ENCODE data around the gene ALDOA. TPM values are rescaled to one million over a fixed set of nuclear protein-coding genes. Genes with fewer than 3 reads are reported as not detected.

The ALDOA gene
- total RNA-seq: 617 and 861 TPM in 2 replicates

DNA sequence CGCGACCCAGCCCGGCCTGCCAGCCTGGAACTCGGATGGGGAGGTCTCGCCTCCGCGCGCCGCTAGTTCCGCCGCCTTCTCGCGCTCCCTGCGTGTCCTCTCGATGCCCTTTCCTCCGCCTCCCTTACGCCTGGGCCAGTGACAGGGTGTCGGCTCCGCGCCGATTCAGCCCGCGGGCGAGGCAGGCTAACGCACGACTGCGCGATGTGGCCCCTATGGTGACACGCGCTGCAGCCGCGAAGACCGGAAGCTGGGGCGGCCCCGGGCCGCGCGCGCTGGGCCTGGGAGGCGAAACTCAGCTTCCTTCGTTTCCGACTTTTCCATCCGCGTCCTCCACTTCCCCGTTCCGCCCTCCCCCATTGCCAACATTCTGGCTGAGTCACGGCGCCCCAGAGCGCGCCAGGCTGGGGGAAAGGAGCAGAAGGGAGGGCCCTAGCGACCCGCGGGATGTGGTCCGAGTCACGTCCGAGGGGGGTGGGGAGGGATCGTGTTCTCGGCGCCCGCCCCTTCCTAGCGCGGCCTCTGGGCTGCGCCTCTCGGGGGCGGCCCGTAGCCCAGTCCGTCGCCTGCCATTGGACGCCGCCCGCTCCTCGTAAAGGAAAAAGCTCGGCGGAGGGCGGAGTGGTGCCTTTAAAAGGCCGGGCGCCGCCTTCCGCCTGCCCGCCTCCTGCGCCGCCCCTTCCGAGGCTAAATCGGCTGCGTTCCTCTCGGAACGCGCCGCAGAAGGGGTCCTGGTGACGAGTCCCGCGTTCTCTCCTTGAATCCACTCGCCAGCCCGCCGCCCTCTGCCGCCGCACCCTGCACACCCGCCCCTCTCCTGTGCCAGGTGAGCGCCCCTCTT lies at the start of gene ALDOA:
ALDOA (plus strand) TSS at position 659 of the 841 bp plus-strand sequence. CDS start 1,138 bp downstream, outside the sequence.

GRCh38 chr16:30022887-30023286 lies 42.7 kb upstream of the ALDOA start, which contains the start of gene C16orf92:
Gene C16orf92 (plus strand): TSS chr16:30023198. CDS start chr16:30023341, 143 bp downstream.

GRCh38 chr16:30030841-30031413 lies 34.6 kb upstream of the ALDOA start, which contains the start of gene TLCD3B:
Gene TLCD3B (minus strand): TSS chr16:30031271. CDS start chr16:30030527, 744 bp downstream.

GRCh38 chr16:30075503-30076275 lies 10.1 kb downstream of the ALDOA start, which contains the start of gene PPP4C:
Gene PPP4C (plus strand): TSS chr16:30075994. CDS start chr16:30076378, 384 bp downstream.

GRCh38 chr16:30091474-30092372 lies 26.2 kb downstream of the ALDOA start, which contains the start of gene TBX6:
Gene TBX6 (minus strand): TSS chr16:30091924. CDS start chr16:30091193, 731 bp downstream.

GRCh38 chr16:30096105-30096861 lies 30.7 kb downstream of the ALDOA start, which contains the start of gene YPEL3:
Gene YPEL3 (minus strand): TSS chr16:30096213. CDS start chr16:30095482, 731 bp downstream.

GRCh38 chr16:30113031-30113710 lies 47.6 kb downstream of the ALDOA start, which contains the start of gene GDPD3:
Gene GDPD3 (minus strand): TSS chr16:30113537. CDS start chr16:30113478, 59 bp downstream.

Other genes with a start within 250 kb of the ALDOA start
- 11.2 and 14.2 TPM in 2 replicates for gene PAGR1, start 249.6 kb upstream of the ALDOA start, total RNA-seq
- 338 and 371 TPM in 2 replicates for gene MVP, start 245.3 kb upstream of the ALDOA start, total RNA-seq
- gene CDIPT, start 202.5 kb upstream of the ALDOA start, total RNA-seq: 94.6 and 136 TPM in 2 replicates
- 2.1 and 7.0 TPM in 2 replicates for gene SEZ6L2, start 166.2 kb upstream of the ALDOA start, total RNA-seq
- 7.3 and 10.4 TPM in 2 replicates for gene ASPHD1, start 165.3 kb upstream of the ALDOA start, total RNA-seq
- 3.5 and 4.8 TPM in 2 replicates for gene KCTD13, start 139.5 kb upstream of the ALDOA start, total RNA-seq
- gene TMEM219, start 103.7 kb upstream of the ALDOA start, total RNA-seq: 81.2 and 82.3 TPM in 2 replicates
- 39.1 and 47.1 TPM in 2 replicates for gene TAOK2, start 91.9 kb upstream of the ALDOA start, total RNA-seq
- 5.0 and 5.6 TPM in 2 replicates for gene HIRIP3, start 70.1 kb upstream of the ALDOA start, total RNA-seq
- gene INO80E, start 69.5 kb upstream of the ALDOA start, total RNA-seq: 11.9 and 15.2 TPM in 2 replicates
- 0.28 TPM in 1 of 2 replicates, not detected in the other for gene DOC2A, start 54.7 kb upstream of the ALDOA start, total RNA-seq
- gene C16orf92, start 42.6 kb upstream of the ALDOA start, total RNA-seq: not detected in 2 replicates
- 0.09 TPM in 1 of 2 replicates, not detected in the other for gene TLCD3B, start 34.5 kb upstream of the ALDOA start, total RNA-seq
- gene PPP4C, start 10.2 kb downstream of the ALDOA start, total RNA-seq: 193 and 224 TPM in 2 replicates
- gene TBX6, start 26.2 kb downstream of the ALDOA start, total RNA-seq: under 0.01 and 0.09 TPM in 2 replicates
- gene YPEL3, start 30.5 kb downstream of the ALDOA start, total RNA-seq: 6.3 and 10.2 TPM in 2 replicates
- 0.71 and 1.6 TPM in 2 replicates for gene GDPD3, start 47.8 kb downstream of the ALDOA start, total RNA-seq
- gene MAPK3, start 57.5 kb downstream of the ALDOA start, total RNA-seq: 28.4 and 41.2 TPM in 2 replicates
- gene CORO1A, start 117.8 kb downstream of the ALDOA start, total RNA-seq: 0.46 and 0.71 TPM in 2 replicates
- 20.8 and 31.1 TPM in 2 replicates for gene BOLA2B, start 127.9 kb downstream of the ALDOA start, total RNA-seq
- gene SLX1A, start 128.1 kb downstream of the ALDOA start, total RNA-seq: 20.9 and 21.2 TPM in 2 replicates
- gene SULT1A3, start 133.5 kb downstream of the ALDOA start, total RNA-seq: 2.4 and 3.4 TPM in 2 replicates
- 0.43 and 1.8 TPM in 2 replicates for gene NPIPB13, start 182.7 kb downstream of the ALDOA start, total RNA-seq